Measurements from ENCODE around the gene MALSU1. TPM values are rescaled to one million over a fixed set of nuclear protein-coding genes. Genes with fewer than 3 reads are reported as not detected.

The MALSU1 gene
- total and polyA plus RNA-seq, 7 donors = 65.2 to 109 (median 89.2) TPM

DNA sequence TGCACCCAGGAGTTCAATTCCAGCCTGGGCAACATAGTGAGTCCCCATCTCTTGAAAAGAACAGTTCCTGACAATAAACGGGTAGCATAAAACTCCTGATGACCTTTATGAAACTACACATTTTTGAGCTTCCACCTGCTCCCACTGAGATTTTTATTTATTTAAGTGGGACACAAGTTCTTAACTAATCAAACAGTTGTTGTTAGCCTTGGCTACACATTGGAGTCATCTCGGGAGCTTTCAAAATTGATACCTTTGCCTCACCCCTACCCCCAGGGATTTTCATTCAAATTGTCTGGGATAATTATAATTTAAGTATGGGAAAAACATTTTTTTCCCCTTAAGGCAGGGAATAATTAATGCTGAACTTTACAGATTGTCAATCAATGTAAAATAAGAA is 39.3 kb downstream of the MALSU1 start:
- Histone ChIP-seq H3K4me1 (no peaks in the 10 kb centered on the region), H3K4me3 (no peak overlapping the region), H3K27ac (no peak overlapping the region), H3K36me3 (ENCODE audit: insufficient read depth in 1 of 2, low read depth in 1 of 2) (no peaks in the 10 kb centered on the region), H3K27me3 (ENCODE audit: insufficient read depth in 3 of 3, low read length in 2 of 3) (no peaks in the 10 kb centered on the region), H3K9me3 (no peaks in the 10 kb centered on the region)
- no peak for ATAC-seq
- TF ChIP-seq, protein P1, sequence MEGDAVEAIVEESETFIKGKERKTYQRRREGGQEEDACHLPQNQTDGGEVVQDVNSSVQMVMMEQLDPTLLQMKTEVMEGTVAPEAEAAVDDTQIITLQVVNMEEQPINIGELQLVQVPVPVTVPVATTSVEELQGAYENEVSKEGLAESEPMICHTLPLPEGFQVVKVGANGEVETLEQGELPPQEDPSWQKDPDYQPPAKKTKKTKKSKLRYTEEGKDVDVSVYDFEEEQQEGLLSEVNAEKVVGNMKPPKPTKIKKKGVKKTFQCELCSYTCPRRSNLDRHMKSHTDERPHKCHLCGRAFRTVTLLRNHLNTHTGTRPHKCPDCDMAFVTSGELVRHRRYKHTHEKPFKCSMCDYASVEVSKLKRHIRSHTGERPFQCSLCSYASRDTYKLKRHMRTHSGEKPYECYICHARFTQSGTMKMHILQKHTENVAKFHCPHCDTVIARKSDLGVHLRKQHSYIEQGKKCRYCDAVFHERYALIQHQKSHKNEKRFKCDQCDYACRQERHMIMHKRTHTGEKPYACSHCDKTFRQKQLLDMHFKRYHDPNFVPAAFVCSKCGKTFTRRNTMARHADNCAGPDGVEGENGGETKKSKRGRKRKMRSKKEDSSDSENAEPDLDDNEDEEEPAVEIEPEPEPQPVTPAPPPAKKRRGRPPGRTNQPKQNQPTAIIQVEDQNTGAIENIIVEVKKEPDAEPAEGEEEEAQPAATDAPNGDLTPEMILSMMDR (IDR thresholded peaks at IDR 0.05) = no peak
- DNase-seq = no peak
- intact Hi-C loops (cut with DNase I) = no loop called here
- WGBS, 3 donors = 86 to 92% (median 88%) methylated on average over 2 of the region's 2 CpGs

DNA sequence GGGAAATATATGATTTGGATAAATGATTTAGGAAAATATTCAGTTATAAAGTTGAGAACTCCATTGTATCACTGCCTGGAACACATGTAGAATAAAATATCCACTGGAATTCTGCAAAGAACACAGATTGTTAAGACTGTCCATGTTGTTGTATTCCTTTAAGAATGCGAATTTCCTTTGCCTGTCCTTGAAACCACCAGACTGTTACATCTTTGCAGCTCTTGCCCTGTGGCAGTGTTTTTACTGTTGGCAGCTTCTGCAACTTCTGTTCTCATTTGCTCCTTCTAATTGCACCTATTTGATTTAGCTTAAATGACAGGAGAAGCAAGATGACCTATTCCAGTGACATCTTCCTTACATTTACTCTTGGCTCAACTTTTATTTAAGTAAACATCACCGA is 39.7 kb downstream of the MALSU1 start:
- Histone ChIP-seq H3K27ac (no peak overlapping the region), H3K9me3 (no peaks in the 10 kb centered on the region), H3K4me3 (no peak overlapping the region), H3K36me3 (ENCODE audit: insufficient read depth in 1 of 2, low read depth in 1 of 2) (no peaks in the 10 kb centered on the region), H3K4me1 (no peaks in the 10 kb centered on the region), H3K27me3 (ENCODE audit: insufficient read depth in 3 of 3, low read length in 2 of 3) (no peaks in the 10 kb centered on the region)
- intact Hi-C loops (cut with DNase I) = no loop called here
- TF ChIP-seq, protein P1 (IDR thresholded peaks at IDR 0.05) = no peak
- 89 to 95% (median 94%) methylated on average over 2 of the region's 2 CpGs for WGBS, 3 donors
- DNase-seq (no peak), ATAC-seq (no peak)

DNA sequence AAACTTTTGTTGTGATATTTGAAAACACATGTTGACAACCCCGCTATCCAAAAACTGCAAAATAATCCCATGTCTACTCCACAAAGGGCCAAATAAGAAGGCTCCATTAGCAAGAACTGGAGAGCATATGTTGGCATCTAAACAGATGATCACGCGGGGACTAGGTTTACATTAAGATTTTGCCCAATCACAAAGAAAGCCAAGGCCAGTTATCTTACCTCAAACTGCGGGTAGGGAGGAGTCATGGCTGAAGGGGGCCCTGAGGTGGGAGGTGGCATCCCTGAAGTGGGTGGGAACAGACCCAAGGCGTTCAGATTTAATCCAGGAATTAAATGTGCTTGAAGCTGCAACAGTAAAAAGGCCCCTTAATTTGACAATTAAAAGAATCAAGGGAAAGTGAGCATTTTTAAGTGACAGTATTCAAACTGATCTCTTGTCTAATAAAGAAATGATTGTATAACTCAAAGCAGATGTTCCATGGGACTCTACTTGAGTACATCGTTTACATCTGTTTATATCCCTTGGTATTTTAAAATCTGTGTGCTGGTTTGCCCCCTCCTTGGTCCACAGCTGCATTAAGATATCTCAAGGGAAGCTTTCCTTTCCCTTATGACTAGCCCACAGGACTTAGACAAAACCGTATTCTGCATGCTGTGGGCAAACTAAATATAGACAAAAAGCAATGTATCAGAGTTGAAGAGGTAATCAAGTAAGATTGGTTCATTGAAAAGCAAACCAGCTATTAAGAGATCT is 42.9 kb downstream of the MALSU1 start:
- no peak overlapping the region for H3K4me3 ChIP-seq
- DNase-seq (no peak), ATAC-seq (no peak)
- TF ChIP-seq, protein P1 (IDR thresholded peaks at IDR 0.05) = no peak
- H3K9me3 ChIP-seq = no peaks in the 10 kb centered on the region
- intact Hi-C loops (cut with DNase I) = no loop called here
- H3K4me1 ChIP-seq = no peaks in the 10 kb centered on the region
- no peak overlapping the region for H3K27ac ChIP-seq
- 72 to 82% (median 74%) methylated on average over 7 of the region's 7 CpGs for WGBS, 3 donors
- no peaks in the 10 kb centered on the region for H3K36me3 ChIP-seq (ENCODE audit: insufficient read depth in 1 of 2, low read depth in 1 of 2)
- H3K27me3 ChIP-seq (ENCODE audit: insufficient read depth in 3 of 3, low read length in 2 of 3) = no peaks in the 10 kb centered on the region

DNA sequence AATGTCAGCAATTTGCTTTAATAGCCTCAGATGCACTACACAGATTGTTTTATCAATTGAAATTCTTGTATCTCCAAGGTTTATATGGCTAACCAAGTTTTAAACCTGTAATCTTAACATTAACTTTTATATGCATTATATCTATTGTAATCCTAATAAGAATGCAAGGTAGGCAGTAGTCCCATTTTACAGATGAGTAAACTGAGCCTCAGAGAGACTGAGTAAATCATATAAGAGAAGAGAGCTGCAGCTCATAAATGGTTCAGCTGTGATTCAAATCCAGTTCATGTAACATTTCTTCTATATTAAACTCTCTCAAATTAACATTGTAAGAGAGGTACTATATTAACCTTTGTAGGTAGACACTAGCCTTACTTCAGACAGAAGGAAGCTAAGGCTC is 44.0 kb downstream of the MALSU1 start:
- TF ChIP-seq, protein P1 (IDR thresholded peaks at IDR 0.05) = no peak
- no peaks in the 10 kb centered on the region for H3K36me3 ChIP-seq (ENCODE audit: insufficient read depth in 1 of 2, low read depth in 1 of 2)
- no peaks in the 10 kb centered on the region for H3K27me3 ChIP-seq (ENCODE audit: insufficient read depth in 3 of 3, low read length in 2 of 3)
- intact Hi-C loops (cut with DNase I) = no loop called here
- no peak for DNase-seq
- no peak overlapping the region for H3K27ac ChIP-seq
- ATAC-seq = no peak
- H3K4me3 ChIP-seq = no peak overlapping the region
- H3K4me1 ChIP-seq = no peaks in the 10 kb centered on the region
- no peaks in the 10 kb centered on the region for H3K9me3 ChIP-seq

Measured in psoas muscle (tissue), 8 donors.